Esophagus muscularis mucosa (tissue), 4 donors: ENCODE results near the gene FAAH. TPM values are rescaled to one million over a fixed set of nuclear protein-coding genes. Genes with fewer than 3 reads are reported as not detected.

Source experiments
- DNase-seq: peaks from one replicate; pipeline ENCODE4 v3.0.0-alpha.2; 2017; ENCODE audit errors: extremely low spot score
- H3K27ac ChIP-seq, 4 donors: fragments of 200-600 bp; sonication (generic); replicated peaks in 1 of 4; 1 replicate in 3 of 4; 2 replicates in 1 of 4; pipeline ENCODE4 v1.5.1; 2016 to 2019; ENCODE audit warnings: mild to moderate bottlenecking in 1 of 4
- H3K27me3 ChIP-seq, 4 donors: fragments of 200-600 bp; sonication (generic); one replicate each; pipeline versions ENCODE4 v1.5.1 to v1.6.0; 2016 to 2019
- H3K36me3 ChIP-seq, 4 donors: fragments of 200-600 bp; sonication (generic); one replicate each; pipeline ENCODE4 v1.5.1; 2016 to 2019
- H3K4me1 ChIP-seq, 4 donors: fragments of 200-600 bp; sonication (generic); one replicate each; pipeline ENCODE4 v1.5.1; 2016 to 2019
- H3K4me3 ChIP-seq, 4 donors: fragments of 200-600 bp; sonication (generic); 1 replicate in 2 of 4; 2 replicates in 2 of 4; pipeline ENCODE4 v1.5.1; 2016 to 2019; ENCODE audit warnings: mild to moderate bottlenecking in 4 of 4, moderate library complexity in 1 of 4
- H3K9me3 ChIP-seq, 4 donors: fragments of 200-600 bp; sonication (generic); 1 replicate in 3 of 4; 2 replicates in 1 of 4; pipeline ENCODE4 v1.5.1; 2016 to 2019
- CTCF ChIP-seq, 3 experiments: fragments of 200-600 bp in 2 of 3; fragments of 450-650 bp in 1 of 3; sonication (generic) in 2 of 3; IDR thresholded peaks; one replicate each; pipeline ENCODE4 v1.5.1; 2017 to 2019; ENCODE audit warnings: antibody characterized with exemption in 3 of 3, mild to moderate bottlenecking in 2 of 3, moderate library complexity in 1 of 3
- EP300 ChIP-seq: sonication (generic); formaldehyde crosslinking; IDR thresholded peaks from one replicate; pipeline ENCODE4 v1.6.1; 2017; ENCODE audit warnings: antibody characterized with exemption
- POLR2A ChIP-seq: fragments of 450-650 bp; IDR thresholded peaks from one replicate; pipeline ENCODE4 v1.6.1; 2017; ENCODE audit warnings: antibody characterized with exemption, moderate library complexity, mild to moderate bottlenecking, low read depth
- POLR2AphosphoS5 ChIP-seq, 2 donors: sonication (generic); formaldehyde crosslinking; IDR thresholded peaks; one replicate each; pipeline ENCODE4 v1.6.1; 2017; ENCODE audit warnings: antibody characterized with exemption in 2 of 2
- WGBS: methylation state at CpG from one replicate; pipeline ENCODE4 v1.1.5; 2018; 5-methylcytosine and 5-hydroxymethylcytosine counted together
- intact Hi-C: fragments of 100-400 bp; cut with DNase I; formaldehyde crosslinking; loops from one replicate; pipeline ENCODE4 v1.15.1; 2023
- total RNA-seq, 4 donors: library from RNA; depleted of rRNA; stranded (reverse); fragments of >200 nt; gene quantifications; one replicate each; pipeline versions ENCODE4 v1.1.0 to v1.2.1, GENCODE V29; 2016

Gene FAAH
- total RNA-seq, 4 donors from 2014 or later = 3.7 to 10.6 (median 8.4) TPM

DNA sequence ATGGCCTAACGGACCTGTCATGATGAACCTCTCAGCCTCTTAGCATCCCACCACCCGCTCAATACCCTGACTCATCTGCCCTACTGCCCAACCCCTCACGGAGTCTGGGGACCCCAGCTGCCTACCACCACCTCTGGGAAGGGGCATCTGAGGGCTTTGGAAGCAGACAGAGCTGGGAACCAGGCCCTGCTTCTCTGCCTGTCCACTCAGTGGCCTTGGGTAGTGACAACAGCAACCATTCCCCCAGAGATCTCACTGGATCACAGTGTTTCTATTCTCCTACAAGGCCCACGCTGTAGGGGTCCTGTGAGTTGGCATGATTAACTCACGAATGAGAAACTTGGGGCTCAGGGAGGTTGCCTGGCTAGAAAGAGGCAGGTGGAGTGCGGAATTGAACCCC, 63.1 kb downstream of the FAAH start:
- H3K4me3 ChIP-seq = no peak overlapping the region
- no peak for DNase-seq
- WGBS = 89% methylated on average over 6 of the region's 6 CpGs
- no peak overlapping the region for H3K27ac ChIP-seq
- TF ChIP-seq CTCF (IDR thresholded peaks at IDR 0.05) (no peak), POLR2A (no peak), EP300 (no peak), POLR2AphosphoS5 (IDR thresholded peaks at IDR 0.05) (no peak)
- H3K36me3 ChIP-seq = no peaks in the 10 kb centered on the region
- intact Hi-C loops = no loop called here
- H3K9me3 ChIP-seq = no peaks in the 10 kb centered on the region
- H3K27me3 ChIP-seq = peaks cover 0 to 45% (median 0%) of the 10 kb centered on the region in 4 donors
- H3K4me1 ChIP-seq = no peaks in the 10 kb centered on the region

GRCh38 chr1:46458190-46458589, 64.1 kb downstream of the FAAH start:
- no peak for DNase-seq
- intact Hi-C loops = no loop called here
- Histone ChIP-seq H3K4me3 (no peak overlapping the region), H3K36me3 (no peaks in the 10 kb centered on the region), H3K27me3 (peaks cover 0 to 35% (median 0%) of the 10 kb centered on the region in 4 donors), H3K27ac (no peak overlapping the region), H3K9me3 (no peaks in the 10 kb centered on the region), H3K4me1 (no peaks in the 10 kb centered on the region)
- 62% methylated on average over 2 of the region's 4 CpGs for WGBS
- TF ChIP-seq EP300 (no peak), CTCF (IDR thresholded peaks at IDR 0.05) (no peak), POLR2A (no peak), POLR2AphosphoS5 (IDR thresholded peaks at IDR 0.05) (no peak)

DNA sequence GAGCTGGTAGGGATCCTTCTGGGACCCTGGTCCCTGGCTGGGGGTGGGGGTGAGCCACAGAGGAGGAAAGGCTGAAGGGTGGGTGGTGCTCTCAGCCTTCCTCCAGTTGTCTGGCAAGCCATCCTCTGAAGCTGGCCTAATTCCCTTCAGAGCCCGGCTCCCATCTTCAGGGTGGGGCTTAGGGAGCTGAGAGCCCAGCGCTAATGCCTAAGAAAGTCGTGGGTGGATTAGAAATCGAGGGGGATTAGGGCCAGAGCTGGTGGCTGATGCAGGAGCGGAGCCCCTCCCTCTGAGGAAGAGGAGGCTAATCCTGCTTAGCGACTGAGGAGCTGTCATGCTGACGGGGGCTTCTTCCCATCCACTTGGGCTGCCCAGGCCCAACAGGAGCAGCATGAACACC, 64.7 kb downstream of the FAAH start:
- no peak for TF ChIP-seq POLR2AphosphoS5 (IDR thresholded peaks at IDR 0.05)
- no peak for TF ChIP-seq CTCF (IDR thresholded peaks at IDR 0.05)
- no peak for TF ChIP-seq POLR2A
- no peak for TF ChIP-seq EP300
- no peak overlapping the region for H3K27ac ChIP-seq
- no peak overlapping the region for H3K4me3 ChIP-seq
- no peaks in the 10 kb centered on the region for H3K36me3 ChIP-seq
- no peaks in the 10 kb centered on the region for H3K4me1 ChIP-seq
- WGBS = 74% methylated on average over 7 of the region's 7 CpGs
- intact Hi-C loops = no loop called here
- no peak for DNase-seq
- H3K27me3 ChIP-seq = peaks cover 0 to 29% (median 0%) of the 10 kb centered on the region in 4 donors
- no peaks in the 10 kb centered on the region for H3K9me3 ChIP-seq

DNA sequence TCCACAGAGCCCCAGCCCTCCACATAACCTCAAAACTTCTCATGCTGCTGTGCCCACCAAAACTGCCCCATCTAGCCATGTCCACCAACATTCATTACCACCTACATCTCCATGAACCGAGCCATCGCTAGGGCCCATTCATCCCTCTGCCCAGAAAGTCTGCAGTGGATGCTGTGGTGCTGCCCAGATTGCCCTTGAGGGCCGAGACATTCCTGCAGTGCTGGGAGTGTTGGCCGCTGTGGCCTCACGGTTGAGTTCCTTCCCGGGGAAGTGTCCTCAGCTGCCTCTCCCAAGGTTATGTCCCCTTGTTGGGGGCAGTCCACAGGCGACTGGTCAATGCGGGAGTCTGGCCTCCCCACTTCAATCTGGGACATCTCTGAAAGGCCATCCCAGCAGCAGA, 65.2 kb downstream of the FAAH start:
- no peaks in the 10 kb centered on the region for H3K36me3 ChIP-seq
- intact Hi-C loops = no loop called here
- WGBS = 100% methylated on average over 2 of the region's 8 CpGs
- no peak for DNase-seq
- no peaks in the 10 kb centered on the region for H3K4me1 ChIP-seq
- no peak overlapping the region for H3K4me3 ChIP-seq
- H3K27ac ChIP-seq = no peak overlapping the region
- no peaks in the 10 kb centered on the region for H3K9me3 ChIP-seq
- TF ChIP-seq EP300 (no peak), POLR2AphosphoS5 (IDR thresholded peaks at IDR 0.05) (no peak), POLR2A (no peak), CTCF (IDR thresholded peaks at IDR 0.05) (no peak)
- peaks cover 0 to 26% (median 0%) of the 10 kb centered on the region in 4 donors for H3K27me3 ChIP-seq
